GM19468 (cell line): ENCODE measurements around the gene SLC39A10.
A peak's percentile ranks its signal among the peaks of the same experiment; 100 is the strongest.

ENCODE experiments used
- ATAC-seq: cut with Tn5 transposase; IDR thresholded peaks from one replicate; pipeline ENCODE4 v1.9.1; 2021; ENCODE audit warnings: mild to moderate bottlenecking, moderate library complexity, moderate number of reproducible peaks; ENCODE audit not compliant: unreplicated experiment; ENCODE audit errors: extremely low read depth

Gene SLC39A10

DNA sequence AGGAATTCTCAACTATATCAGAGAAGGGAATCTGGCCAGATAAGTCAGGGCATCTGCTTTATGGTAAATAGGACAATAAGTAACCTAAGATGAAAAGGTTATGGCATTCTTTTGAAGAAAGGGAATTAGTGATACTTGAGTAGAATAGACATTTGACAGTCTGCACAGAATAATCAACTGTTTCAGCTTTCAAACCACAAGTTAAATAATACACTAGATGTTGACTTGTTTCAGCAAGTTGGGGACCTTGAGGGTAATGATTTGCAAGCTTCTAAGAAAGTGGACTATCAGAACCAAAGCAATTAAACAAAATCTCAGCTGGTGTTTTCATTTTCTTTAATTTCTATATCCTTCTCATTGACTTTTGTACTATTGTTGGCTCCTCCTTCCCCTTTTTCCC, 54.5 kb downstream of the SLC39A10 start:
- peak; percentile 83 for ATAC-seq

DNA sequence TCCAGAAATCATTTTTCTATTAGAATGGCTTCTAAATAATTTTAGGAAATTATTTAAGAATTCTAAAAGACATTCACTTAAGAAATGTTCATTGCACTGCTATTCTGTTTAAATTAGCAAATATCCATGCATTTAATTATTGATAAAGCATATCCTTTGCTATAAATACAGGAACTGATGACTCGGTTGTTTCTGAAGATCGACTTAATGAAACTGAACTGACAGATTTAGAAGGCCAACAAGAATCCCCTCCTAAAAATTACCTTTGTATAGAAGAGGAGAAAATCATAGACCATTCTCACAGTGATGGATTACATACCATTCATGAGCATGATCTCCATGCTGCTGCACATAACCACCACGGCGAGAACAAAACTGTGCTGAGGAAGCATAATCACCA, 59.4 kb downstream of the SLC39A10 start:
- ATAC-seq, result no peak

DNA sequence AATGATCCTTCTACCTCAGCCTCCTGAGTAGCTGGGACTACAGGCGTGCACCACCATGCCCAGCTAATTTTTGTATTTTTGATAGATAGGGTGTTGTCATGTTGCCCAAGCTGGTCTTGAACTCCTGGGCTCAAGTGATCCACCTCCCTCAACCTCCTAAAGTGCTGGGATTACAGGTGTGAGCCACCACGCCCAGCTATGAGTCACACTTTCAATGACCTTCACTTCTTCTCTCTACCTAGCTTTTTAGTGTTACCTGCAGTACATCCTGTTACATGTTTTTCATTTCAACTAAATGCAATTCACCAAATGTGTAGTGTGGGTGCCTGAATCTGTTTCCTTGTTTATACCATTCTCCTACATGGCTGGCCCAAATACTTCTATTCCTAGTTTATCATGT, 64.0 kb downstream of the SLC39A10 start:
- no peak for ATAC-seq

DNA sequence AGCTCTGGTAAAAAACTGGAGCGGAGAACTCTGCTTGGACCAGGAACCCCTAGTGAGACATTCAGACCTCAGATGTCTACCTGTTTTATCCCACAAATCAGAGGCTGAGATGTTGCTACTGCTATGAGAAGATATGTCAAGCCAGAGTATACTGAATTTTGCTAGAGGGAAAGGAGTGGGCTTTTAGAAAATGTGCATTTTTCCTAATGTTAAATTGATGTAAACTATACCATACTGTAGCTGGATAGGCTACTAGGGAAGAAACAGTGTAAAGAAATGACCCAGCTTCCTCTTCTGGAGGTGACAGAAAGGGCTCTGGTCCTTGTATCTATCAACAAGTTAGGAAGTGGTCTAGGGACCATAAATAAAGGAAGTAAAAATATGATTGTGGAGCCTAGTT, 65.0 kb downstream of the SLC39A10 start:
- no peak for ATAC-seq

DNA sequence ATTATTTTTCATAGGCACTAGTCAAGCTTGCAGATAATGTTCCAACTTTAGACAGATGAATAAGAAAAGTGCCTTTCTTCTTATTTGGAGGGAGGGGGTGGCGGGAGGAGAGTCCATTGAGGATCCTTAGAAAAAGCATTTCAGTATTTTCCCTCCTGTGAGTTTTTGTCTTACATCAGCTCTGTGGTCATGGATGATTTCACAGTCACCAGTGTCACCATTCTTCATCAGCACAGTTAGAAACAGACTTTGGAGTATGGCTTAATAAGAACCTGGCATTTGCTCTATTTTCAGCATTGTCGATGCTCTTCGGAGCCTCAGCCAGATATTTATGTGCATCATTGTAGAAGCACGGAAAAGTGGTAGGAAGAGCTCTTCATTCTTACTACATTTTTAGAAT, 70.1 kb downstream of the SLC39A10 start:
- no peak for ATAC-seq

DNA sequence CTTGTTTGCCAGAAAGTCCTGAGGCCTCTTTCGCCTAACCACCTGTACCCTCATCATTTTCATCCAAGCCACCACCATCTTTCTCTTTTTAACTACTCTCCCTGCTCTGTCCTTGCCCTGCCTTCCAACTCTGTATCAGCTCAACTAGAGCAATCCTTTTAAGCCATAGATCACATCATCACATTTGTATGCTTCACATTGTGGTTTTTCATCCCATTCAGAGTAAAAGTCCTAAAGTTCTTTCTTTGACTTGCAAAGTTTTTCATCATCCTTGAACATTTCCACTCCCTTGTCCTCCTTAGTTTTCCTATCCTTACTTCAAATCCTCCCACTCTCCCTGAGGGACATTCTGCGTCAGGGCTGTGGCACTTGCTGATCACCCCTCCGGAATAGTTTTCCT, 73.9 kb downstream of the SLC39A10 start:
- no peak for ATAC-seq

DNA sequence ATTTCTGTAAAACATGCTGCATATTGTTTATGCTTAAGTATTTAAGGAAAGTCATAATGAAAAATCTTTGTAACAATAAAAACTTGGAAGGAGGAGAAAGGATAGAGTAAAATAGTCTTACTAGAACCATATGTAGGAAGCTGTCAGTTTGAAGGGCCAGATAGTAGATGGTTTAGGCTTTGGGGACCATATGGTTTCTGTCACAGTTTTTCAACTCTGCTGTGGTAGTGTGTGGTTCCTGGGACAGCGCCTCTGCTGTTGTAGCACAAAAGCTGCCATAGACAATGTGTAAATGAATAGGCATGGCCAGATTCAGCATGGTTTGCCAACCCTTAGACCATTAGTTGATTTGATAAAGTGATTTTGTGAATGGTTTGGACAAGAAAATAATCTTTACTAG, 75.5 kb downstream of the SLC39A10 start:
- no peak for ATAC-seq

DNA sequence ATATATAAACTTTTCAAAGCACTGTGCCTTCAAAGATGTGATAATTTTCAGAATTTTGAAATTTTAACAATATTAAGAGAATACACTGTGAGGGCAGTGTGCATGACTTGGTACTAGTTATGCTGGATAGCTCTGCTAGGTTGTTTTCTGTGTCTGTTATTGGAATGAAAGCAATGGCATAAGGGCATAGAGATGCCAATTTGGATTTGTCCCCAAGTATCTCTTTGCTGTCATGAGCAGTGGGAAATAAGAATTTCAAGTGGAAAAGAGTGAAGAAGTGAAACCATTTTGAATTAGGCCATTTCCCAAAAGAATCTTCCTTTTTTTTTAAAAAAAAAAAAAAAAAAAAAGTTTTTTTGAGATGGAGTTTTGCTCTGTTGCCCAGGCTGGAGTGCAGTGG, 76.8 kb downstream of the SLC39A10 start:
- ATAC-seq, result no peak

DNA sequence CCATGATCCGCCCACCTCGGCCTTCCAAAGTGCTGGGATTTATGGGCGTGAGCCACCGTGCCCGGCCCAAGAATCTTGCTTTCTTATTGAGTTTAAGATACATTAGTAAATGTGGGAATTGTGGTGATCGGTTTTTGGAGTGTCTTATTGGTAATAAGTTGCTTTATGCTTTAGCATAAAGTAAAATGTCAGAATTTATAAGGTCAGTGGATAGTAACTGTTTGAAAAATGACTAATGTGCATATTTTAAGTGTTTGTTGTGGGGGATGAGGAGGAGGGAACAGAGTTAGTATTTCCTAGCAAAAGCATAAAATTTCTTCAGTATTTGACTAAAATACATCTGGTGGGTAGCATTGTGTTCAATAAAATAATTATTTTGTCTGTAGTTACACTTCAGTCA, 77.4 kb downstream of the SLC39A10 start:
- no peak for ATAC-seq

DNA sequence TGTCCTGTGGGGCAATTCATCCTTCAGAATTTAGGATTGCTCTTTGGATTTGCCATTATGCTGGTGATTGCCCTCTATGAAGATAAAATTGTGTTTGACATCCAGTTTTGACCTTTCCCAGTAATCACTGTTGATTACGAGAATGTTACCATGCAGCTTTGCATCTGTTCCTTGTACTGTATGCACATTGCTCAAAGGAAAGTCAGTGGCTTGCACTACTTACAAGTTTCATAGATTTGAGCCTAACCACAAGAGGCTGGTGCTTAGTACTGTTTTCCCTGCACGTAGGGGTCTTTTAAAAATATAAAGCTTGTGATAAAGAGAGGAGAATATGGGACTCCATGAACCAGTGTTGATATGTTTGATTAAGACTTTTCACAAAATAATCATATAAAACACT, 77.9 kb downstream of the SLC39A10 start:
- ATAC-seq, result no peak

DNA sequence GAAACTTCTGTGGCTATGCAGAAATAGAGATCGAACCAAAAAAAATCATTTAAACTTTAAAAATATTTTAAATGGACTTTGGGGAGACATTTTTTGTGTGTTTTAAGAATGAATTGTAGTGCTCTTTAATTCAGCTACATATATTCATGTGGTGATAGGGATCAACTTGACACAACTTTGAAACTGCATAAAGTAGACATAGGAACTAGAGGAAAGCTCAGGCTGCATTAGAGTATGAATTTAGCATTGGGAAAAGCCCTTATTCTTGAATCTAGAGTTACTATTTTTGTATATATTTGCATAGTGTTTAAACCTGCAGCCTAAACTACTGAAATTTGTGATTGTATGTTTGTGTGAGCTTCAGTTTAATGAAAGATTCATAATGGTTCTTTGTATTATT, 78.3 kb downstream of the SLC39A10 start:
- no peak for ATAC-seq

DNA sequence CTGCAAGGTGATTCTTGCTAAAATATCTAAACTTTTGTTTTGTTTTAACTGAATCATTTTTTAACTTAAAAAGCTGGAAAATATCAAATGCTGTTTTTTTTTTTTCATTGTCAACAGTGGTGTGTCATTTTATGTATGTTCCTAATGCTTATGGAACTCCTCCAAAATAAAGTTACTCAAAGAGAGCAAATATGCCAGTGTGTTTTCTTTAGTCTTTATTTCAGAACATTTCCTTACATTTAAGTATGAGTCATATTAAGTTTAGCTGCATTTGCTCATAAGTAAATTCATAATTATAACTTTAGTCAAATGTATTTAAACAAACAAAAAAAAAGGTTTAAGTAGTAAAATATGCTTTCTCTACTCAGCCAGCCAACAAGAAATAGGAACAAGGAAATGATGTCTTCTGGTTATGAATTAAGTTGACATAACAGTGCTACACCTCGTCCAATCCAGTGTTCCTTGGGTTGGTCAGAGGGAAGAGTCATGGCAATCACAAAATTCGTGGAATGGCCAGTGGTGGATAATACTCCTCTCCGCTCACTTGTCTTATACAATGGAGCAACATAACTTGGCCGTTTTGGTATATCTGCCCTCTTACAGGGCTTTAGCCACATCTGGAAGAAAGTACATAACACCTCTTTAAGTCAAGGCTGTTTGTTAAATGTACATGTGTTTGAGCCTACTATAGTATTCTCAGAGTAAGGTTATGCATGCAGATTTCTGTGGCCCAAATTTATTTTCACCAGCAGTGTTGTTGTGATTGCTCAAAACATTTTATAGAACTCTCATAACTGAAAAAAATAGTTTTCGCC, 80.7 kb downstream of the SLC39A10 start:
- no peak for ATAC-seq

DNA sequence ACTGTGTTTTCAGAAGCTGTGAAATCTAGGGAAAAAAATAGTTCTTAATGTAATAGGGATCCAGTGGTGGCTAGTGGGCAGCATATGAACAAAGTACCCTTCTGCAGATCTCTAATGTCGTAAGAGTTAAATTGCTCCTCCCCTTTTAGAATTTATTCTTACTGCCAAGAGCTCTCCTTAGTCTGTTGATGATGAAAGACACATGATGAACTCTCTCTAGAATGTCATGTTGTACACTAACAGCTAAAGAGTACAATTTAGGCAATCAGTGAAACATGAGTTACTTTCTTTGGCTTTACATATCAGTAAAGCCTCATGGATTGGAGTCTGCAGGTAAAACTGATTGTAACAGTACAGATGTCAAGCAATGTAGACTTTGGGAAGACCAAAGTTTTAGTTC, 84.2 kb downstream of the SLC39A10 start:
- no peak for ATAC-seq

DNA sequence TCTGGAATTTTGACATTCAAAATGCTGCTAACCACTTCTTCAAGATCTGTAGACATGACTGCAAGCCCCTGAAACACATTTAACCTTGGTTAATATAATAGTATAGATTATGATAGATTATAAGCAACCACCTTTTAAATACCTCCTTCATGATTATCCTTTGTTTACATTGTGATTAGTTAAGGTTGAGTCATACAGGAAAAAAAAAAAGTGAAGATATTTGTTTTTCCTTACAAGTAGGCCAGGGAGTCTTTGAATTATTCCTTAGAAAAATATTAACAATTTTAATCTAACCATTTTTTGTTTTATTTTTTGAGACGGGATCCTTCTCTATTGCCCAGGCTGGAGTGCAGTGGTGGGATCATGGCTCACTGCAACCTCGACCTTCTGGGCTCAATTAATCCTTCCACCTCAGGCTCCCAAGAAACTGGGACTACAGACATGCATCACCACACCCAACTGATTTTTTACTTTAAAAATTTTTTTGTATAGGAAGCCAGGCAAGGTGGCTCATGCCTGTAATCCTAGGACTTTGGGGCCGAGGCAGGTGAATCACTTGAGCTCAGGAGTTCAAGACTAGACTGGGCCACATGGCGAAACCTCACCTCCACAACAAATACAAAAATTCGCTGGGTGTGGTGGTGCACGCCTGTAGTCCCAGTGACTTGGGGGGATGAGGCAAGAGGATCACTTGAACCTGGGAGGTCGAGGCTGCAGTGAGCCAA, 99.4 kb downstream of the SLC39A10 start:
- no peak for ATAC-seq

DNA sequence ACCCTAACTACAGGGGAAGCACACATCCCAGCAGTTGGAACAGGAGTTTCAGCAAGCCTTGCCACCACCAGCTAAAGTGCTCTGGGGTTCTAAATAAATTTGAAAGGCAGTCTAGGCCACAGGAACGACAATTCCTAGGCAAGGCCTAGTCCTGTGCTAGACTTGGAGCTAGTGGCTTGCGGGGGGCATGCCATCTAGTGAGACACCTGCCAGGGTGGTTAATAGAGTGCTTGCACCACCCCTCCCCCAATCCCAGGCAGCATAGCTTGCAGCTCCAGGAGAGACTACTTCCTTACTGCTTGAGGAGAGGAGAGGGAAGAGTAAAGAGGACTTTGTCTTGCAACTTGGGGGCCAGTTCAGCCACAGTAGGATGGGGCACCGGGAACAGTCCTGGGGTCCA, 101.8 kb downstream of the SLC39A10 start:
- ATAC-seq, result no peak

DNA sequence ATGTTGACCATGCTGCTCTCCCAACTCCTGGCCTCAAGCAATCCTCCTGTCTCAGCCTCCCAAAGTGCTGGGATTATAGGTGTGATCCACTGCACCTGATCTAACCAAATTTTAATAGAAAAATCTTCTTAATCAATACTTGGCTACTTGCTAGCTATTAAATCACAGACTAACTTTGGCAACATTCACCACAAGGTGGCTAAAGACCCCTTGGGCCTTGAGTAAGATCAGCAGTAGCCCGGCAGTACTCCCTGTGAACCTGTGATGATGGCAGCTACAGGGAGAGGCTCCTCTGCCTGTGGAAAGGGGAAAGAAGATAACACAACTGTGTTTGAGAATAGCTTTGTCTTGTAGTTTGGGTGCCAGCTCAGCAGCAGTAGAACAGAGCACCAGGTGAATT, 102.9 kb downstream of the SLC39A10 start:
- no peak for ATAC-seq

DNA sequence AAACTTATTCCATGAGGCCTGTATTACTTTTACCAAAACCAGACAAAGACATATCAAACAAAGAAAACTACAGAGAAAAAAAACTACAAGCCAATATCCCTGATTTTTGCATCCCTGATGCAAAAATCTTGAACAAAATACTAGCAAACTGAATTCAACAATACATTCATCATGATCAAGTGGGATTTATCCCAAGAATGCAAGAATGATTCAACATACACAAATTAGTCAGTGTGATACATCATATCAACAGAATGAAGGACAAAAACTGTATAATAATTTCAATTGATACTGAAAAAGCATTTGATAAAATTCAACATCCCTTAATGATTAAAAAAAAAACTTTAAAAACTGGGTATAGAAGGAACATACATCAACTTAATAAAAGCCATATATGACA, 106.8 kb downstream of the SLC39A10 start:
- ATAC-seq, result no peak

DNA sequence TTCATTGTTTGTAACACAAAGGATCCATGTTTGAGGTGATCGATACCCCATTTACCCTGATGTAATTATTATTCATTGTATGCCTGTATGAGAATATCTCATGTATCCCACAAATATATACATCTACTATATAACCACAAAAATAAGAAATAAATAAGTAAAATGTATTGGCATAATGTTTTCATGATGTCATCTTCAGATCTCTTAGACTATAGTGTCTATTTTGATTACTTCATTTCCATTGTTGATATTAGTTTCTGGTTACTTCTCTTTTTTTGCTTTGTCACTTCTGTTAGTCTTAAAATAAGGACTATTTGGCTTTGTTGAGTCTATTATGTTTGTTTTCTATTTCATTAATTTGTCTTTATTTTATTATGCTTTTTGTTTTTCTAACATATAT, 109.7 kb downstream of the SLC39A10 start:
- ATAC-seq, result no peak

DNA sequence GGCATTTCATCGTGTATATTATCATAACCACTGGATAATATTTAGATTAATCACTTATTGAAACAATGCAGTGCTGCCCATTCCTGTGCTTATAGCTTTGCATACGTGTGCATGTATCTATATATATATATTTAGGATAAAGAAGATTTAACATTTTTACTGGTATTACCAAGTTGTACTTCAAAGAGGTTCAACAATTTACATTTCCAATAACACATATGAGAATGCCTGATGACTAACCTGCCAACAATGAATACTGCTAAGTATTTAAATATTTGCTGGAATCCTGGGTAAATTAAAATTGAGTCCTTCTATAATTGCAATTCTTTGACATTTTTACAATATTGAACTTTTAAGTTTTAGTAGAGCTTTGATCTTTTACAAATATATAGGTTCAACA, 111.4 kb downstream of the SLC39A10 start:
- ATAC-seq, result no peak

DNA sequence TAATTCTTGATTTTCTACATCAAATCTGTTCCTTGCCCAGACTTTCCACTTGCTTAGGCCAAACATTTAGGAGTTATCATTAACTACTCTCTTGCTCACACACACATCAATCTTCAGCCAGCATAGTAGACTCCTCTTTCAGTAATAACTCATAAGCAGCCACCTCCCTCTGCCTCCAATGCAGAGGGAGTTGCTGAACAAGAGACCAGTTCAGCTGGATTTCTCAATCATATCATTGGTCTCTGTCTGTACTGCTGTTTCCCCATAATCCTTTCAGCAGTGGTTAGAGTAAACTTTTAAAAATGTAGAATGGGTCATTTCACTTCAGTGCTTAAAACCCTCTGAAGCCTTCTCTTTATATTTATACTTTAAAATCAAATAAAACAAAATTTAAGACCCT, 112.9 kb downstream of the SLC39A10 start:
- ATAC-seq, result no peak

DNA sequence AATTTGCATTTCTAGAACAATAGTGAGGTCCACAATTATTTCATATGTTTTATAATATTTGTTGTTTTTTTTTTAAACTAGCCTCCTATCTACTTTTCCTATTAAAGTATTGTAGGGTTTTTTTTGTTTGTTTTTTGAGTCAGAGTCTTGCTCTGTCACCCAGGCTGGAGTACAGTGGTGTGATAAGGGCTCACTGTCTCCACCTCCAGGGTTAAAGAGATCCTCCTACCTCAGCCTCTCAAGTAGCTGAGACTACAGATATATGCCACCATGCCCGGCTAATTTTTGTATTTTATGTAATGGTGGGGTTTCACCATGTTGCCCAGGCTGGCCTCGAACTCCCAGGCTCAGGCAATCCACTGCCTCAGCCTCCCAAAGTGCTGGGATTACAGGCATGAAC, 122.5 kb downstream of the SLC39A10 start:
- no peak for ATAC-seq

DNA sequence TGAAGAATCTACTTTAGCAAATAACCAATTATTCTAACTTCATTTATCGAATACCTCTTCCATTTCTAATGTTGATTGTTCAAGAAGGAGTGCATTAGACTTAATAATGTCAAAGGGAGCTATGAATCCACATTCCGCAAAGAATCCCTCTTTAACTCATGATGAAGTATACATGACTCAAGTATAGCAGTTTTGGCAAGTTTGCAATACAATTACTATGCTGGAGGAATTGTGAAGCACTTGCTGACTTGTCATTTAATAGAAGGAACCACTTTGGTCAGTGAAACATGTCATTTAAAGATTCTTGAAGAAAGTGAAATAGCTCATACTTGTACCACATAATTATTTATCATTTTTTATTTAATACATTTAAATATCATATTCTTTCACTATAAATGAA, 125.1 kb downstream of the SLC39A10 start:
- ATAC-seq, result no peak
